BJ (cell line): ENCODE data around the gene PDE6H. TPM values are rescaled to one million over a fixed set of nuclear protein-coding genes. Genes with fewer than 3 reads are reported as not detected.

ENCODE experiments used
- CTCF ChIA-PET: fragments of 350-600 bp; formaldehyde crosslinking; extraction: SDS; loops from one replicate; lab custom pipeline; 2021; ENCODE audit warnings: antibody characterized with exemption, inconsistent platforms; lab: Yijun Ruan, JAX
- POLR2A ChIA-PET: fragments of 300-600 bp; sonication (Branson Sonifier 250); formaldehyde crosslinking; extraction: SDS; loops from one replicate; lab custom pipeline; 2021; ENCODE audit warnings: antibody characterized with exemption; lab: Charles Lee
- DNase-seq: peaks from one replicate; pipeline ENCODE4 v3.0.0-alpha.2; 2011; ENCODE audit warnings: low read depth
- H3K27me3 ChIP-seq: 2 replicates; pipeline ENCODE4 v1.6.0; 2011; ENCODE audit warnings: low read length; ENCODE audit not compliant: control insufficient read depth, insufficient read depth
- H3K36me3 ChIP-seq: 2 replicates; pipeline ENCODE4 v1.5.1; 2011; ENCODE audit warnings: low read length; ENCODE audit not compliant: control insufficient read depth, insufficient read depth
- H3K4me3 ChIP-seq: 2 replicates; pipeline ENCODE4 v1.5.1; 2011; ENCODE audit warnings: low read depth, mild to moderate bottlenecking, control low read depth, low read length
- CTCF ChIP-seq: IDR thresholded peaks from 2 replicates; pipeline ENCODE4 v1.5.1; 2011; ENCODE audit warnings: low read depth, mild to moderate bottlenecking, control low read depth, inconsistent platforms, low read length, moderate library complexity; ENCODE audit not compliant: insufficient read depth
- polyA plus RNA-seq: library from polyadenylated mRNA; depleted of rRNA; stranded (reverse); fragments of >200 nt; gene quantifications from 2 replicates; pipeline ENCODE4 v1.2.3, GENCODE V29; 2011

Gene PDE6H
- polyA plus RNA-seq, 1 experiment: not detected

- Histone ChIP-seq H3K27me3 (no peaks in the 10 kb centered on the region), H3K4me3 (no peak overlapping the region), H3K36me3 (no peaks in the 10 kb centered on the region)
- CTCF ChIA-PET: no interaction called here
- POLR2A ChIA-PET: no interaction called here
- no peak for DNase-seq
- no peak for TF ChIP-seq CTCF
Observed at GRCh38 chr12:14954269-14954668, 18.6 kb upstream of the PDE6H start.

- Histone ChIP-seq H3K4me3 (no peak overlapping the region), H3K27me3 (no peaks in the 10 kb centered on the region), H3K36me3 (no peaks in the 10 kb centered on the region)
- no peak for TF ChIP-seq CTCF
- ChIA-PET CTCF (no interaction called here), POLR2A (no interaction called here)
- DNase-seq: no peak
Observed at GRCh38 chr12:14956024-14956891, 16.6 kb upstream of the PDE6H start.

GRCh38 chr12:14956905-14957304, 15.9 kb upstream of the PDE6H start:
- Histone ChIP-seq H3K36me3 (no peaks in the 10 kb centered on the region), H3K27me3 (no peaks in the 10 kb centered on the region), H3K4me3 (no peak overlapping the region)
- DNase-seq: no peak
- ChIA-PET CTCF (interaction anchor here (0.9 kb wide), 1 partner anchor 111 kb away, joined by 4 read pairs; no protein-coding TSS in a partner anchor), POLR2A (no interaction called here)
- no peak for TF ChIP-seq CTCF

GRCh38 chr12:14957551-14958168, 15.2 kb upstream of the PDE6H start:
- Histone ChIP-seq H3K36me3 (no peaks in the 10 kb centered on the region), H3K27me3 (no peaks in the 10 kb centered on the region), H3K4me3 (no peak overlapping the region)
- POLR2A ChIA-PET: no interaction called here
- CTCF ChIA-PET: interaction anchor here (0.9 kb wide), 1 partner anchor 112 kb away, joined by 4 read pairs; no protein-coding TSS in a partner anchor
- no peak for DNase-seq
- no peak for TF ChIP-seq CTCF

- Histone ChIP-seq H3K27me3 (no peaks in the 10 kb centered on the region), H3K36me3 (no peaks in the 10 kb centered on the region), H3K4me3 (no peak overlapping the region)
- POLR2A ChIA-PET: no interaction called here
- no peak for DNase-seq
- TF ChIP-seq CTCF: no peak
- CTCF ChIA-PET: no interaction called here
Observed at GRCh38 chr12:14958361-14959125, 14.3 kb upstream of the PDE6H start.
